IMR-90 (cell line): ENCODE data around the gene KLHL25. TPM values are rescaled to one million over a fixed set of nuclear protein-coding genes. Genes with fewer than 3 reads are reported as not detected.

Experiments used
- ATAC-seq: fragments of 200-7000 bp; cut with Tn5 transposase; 2 replicates; pipeline ENCODE4 v1.9.1; 2020; ENCODE audit warnings: low read depth, mild to moderate bottlenecking, moderate library complexity
- BruUV-seq: library from RNA; stranded (reverse); fragments of 400-500 nt; replicated peaks from 2 replicates; lab custom pipeline; 2021; lab: Mats Ljungman, UMichigan
- CTCF ChIA-PET: fragments of 300-600 bp; formaldehyde crosslinking; extraction: SDS; loops from one replicate; lab custom pipeline; 2021; ENCODE audit warnings: antibody characterized with exemption; lab: Yijun Ruan, JAX
- POLR2A ChIA-PET: fragments of 300-600 bp; sonication (Branson Sonifier 250); formaldehyde crosslinking; loops from one replicate; lab custom pipeline; 2022; ENCODE audit warnings: antibody characterized with exemption; ENCODE audit not compliant: unreplicated experiment; lab: Charles Lee
- DNase-seq: peaks from one replicate; pipeline ENCODE4 v3.0.0; 2013
- H2AFZ ChIP-seq: replicated peaks from 2 replicates; pipeline ENCODE3; 2013; ENCODE audit warnings: low read length, mild to moderate bottlenecking; ENCODE audit not compliant: poor library complexity
- H2AK5ac ChIP-seq: 2 replicates; pipeline ENCODE4 v1.6.1; 2013; ENCODE audit warnings: low read depth, low read length, inconsistent platforms
- H2AK9ac ChIP-seq: replicated peaks from 2 replicates; pipeline ENCODE3; 2013; ENCODE audit warnings: mild to moderate bottlenecking, low read depth, low read length, moderate library complexity; ENCODE audit not compliant: poor library complexity
- H2BK120ac ChIP-seq: 2 replicates; pipeline ENCODE4 v1.6.1; 2013; ENCODE audit warnings: low read depth, low read length, inconsistent platforms
- H2BK15ac ChIP-seq: 3 replicates; pipeline ENCODE4 v1.6.1; 2013; ENCODE audit warnings: low read depth, low read length, inconsistent platforms
- H2BK20ac ChIP-seq: 2 replicates; pipeline ENCODE4 v1.6.1; 2013; ENCODE audit warnings: low read depth, mild to moderate bottlenecking, inconsistent platforms, low read length, moderate library complexity
- H2BK5ac ChIP-seq: 2 replicates; pipeline ENCODE4 v1.6.1; 2013; ENCODE audit warnings: mild to moderate bottlenecking, low read depth, low read length, inconsistent platforms; ENCODE audit not compliant: poor library complexity, severe bottlenecking
- H3K14ac ChIP-seq: replicated peaks from 2 replicates; pipeline ENCODE4 v1.6.1; 2013; ENCODE audit warnings: low read depth, low read length, inconsistent platforms
- H3K18ac ChIP-seq: 2 replicates; pipeline ENCODE4 v1.6.1; 2013; ENCODE audit warnings: low read depth, low read length, control low read depth
- H3K23ac ChIP-seq: 2 replicates; pipeline ENCODE4 v1.6.1; 2013; ENCODE audit warnings: low read depth, low read length, inconsistent platforms
- H3K27ac ChIP-seq: 2 replicates; pipeline ENCODE4 v1.5.1; 2013; ENCODE audit warnings: mild to moderate bottlenecking, control low read depth, low read length; ENCODE audit not compliant: insufficient read depth
- H3K27me3 ChIP-seq: 2 replicates; pipeline ENCODE4 v1.6.1; 2013; ENCODE audit warnings: low read length; ENCODE audit not compliant: control insufficient read depth, insufficient read depth
- H3K36me3 ChIP-seq: 2 replicates; pipeline ENCODE4 v1.6.1; 2013; ENCODE audit warnings: low read length, mixed read lengths; ENCODE audit not compliant: control insufficient read depth, insufficient read depth
- H3K4ac ChIP-seq: 2 replicates; pipeline ENCODE4 v1.6.1; 2013; ENCODE audit warnings: low read depth, low read length, inconsistent platforms
- H3K4me1 ChIP-seq: 2 replicates; pipeline ENCODE4 v1.6.1; 2013; ENCODE audit warnings: low read length, mixed read lengths; ENCODE audit not compliant: control insufficient read depth, insufficient read depth
- H3K4me2 ChIP-seq: 2 replicates; pipeline ENCODE4 v1.6.1; 2013; ENCODE audit warnings: low read depth, mild to moderate bottlenecking, control low read depth, low read length, moderate library complexity
- H3K4me3 ChIP-seq: 2 replicates; pipeline ENCODE4 v1.5.1; 2013; ENCODE audit warnings: low read depth, mild to moderate bottlenecking, control low read depth, low read length, moderate library complexity; ENCODE audit not compliant: insufficient read depth
- H3K56ac ChIP-seq: 2 replicates; pipeline ENCODE4 v1.6.1; 2013; ENCODE audit warnings: low read length, inconsistent platforms; ENCODE audit not compliant: insufficient read depth; ENCODE audit errors: extremely low read depth
- H3K79me1 ChIP-seq, 2 experiments: 2 replicates each; pipeline ENCODE4 v1.6.1; 2013; ENCODE audit warnings: low read length in 2 of 2, inconsistent platforms in 1 of 2, low read depth in 1 of 2
- H3K9ac ChIP-seq: 2 replicates; pipeline ENCODE4 v1.6.1; 2013; ENCODE audit warnings: low read depth, low read length, control low read depth
- H3K9me1 ChIP-seq: 2 replicates; pipeline ENCODE4 v1.6.1; 2013; ENCODE audit warnings: low read length, inconsistent platforms; ENCODE audit not compliant: insufficient read depth
- H3K9me3 ChIP-seq: 2 replicates; pipeline ENCODE4 v1.6.1; 2013; ENCODE audit warnings: low read length; ENCODE audit not compliant: control insufficient read depth, insufficient read depth
- H4K20me1 ChIP-seq: 2 replicates; pipeline ENCODE4 v1.6.1; 2013; ENCODE audit warnings: low read length, inconsistent platforms; ENCODE audit not compliant: insufficient read depth
- H4K5ac ChIP-seq: 2 replicates; pipeline ENCODE4 v1.6.1; 2013; ENCODE audit warnings: mild to moderate bottlenecking, low read depth, low read length, control low read depth
- H4K8ac ChIP-seq, 2 experiments: 2 replicates each; pipeline ENCODE4 v1.6.1; 2013; ENCODE audit warnings: low read depth in 2 of 2, low read length in 2 of 2, control low read depth in 1 of 2, inconsistent platforms in 1 of 2
- H4K91ac ChIP-seq: 2 replicates; pipeline ENCODE4 v1.6.1; 2013; ENCODE audit warnings: low read depth, low read length, inconsistent platforms; ENCODE audit not compliant: insufficient read depth
- BHLHE40 ChIP-seq: fragments of 150-350 bp; IDR thresholded peaks from 2 replicates; pipeline ENCODE4 v1.6.1; 2016; ENCODE audit warnings: mild to moderate bottlenecking, low read depth, low read length
- CHD1 ChIP-seq: IDR thresholded peaks from 2 replicates; pipeline ENCODE4 v1.6.1; 2012; ENCODE audit warnings: low read depth, low read length, improper control_type of control experiment
- ELK1 ChIP-seq: fragments of 150-350 bp; IDR thresholded peaks from 2 replicates; pipeline ENCODE4 v1.6.1; 2016; ENCODE audit warnings: low read depth, mild to moderate bottlenecking, low read length, moderate library complexity, borderline replicate concordance
- FOS ChIP-seq: fragments of 150-350 bp; IDR thresholded peaks from 2 replicates; pipeline ENCODE4 v1.6.1; 2016; ENCODE audit warnings: low read depth, low read length
- MAFK ChIP-seq: IDR thresholded peaks from 2 replicates; pipeline ENCODE4 v1.6.1; 2012; ENCODE audit warnings: low read depth, low read length, improper control_type of control experiment
- MAZ ChIP-seq: IDR thresholded peaks from 2 replicates; pipeline ENCODE4 v1.6.1; 2012; ENCODE audit warnings: low read depth, mild to moderate bottlenecking, low read length, improper control_type of control experiment, moderate library complexity, borderline replicate concordance
- POLR2A ChIP-seq: IDR thresholded peaks from 2 replicates; pipeline ENCODE4 v1.6.1; 2012; ENCODE audit warnings: mild to moderate bottlenecking, low read depth, low read length
- RAD21 ChIP-seq: IDR thresholded peaks from 2 replicates; pipeline ENCODE4 v1.6.1; 2012; ENCODE audit warnings: low read length, improper control_type of control experiment
- RCOR1 ChIP-seq: IDR thresholded peaks from 2 replicates; pipeline ENCODE4 v1.6.1; 2012; ENCODE audit warnings: mild to moderate bottlenecking, low read length, improper control_type of control experiment; ENCODE audit not compliant: insufficient replicate concordance
- RFX5 ChIP-seq: IDR thresholded peaks from 2 replicates; pipeline ENCODE4 v1.8.0; 2012; ENCODE audit warnings: low read depth, mild to moderate bottlenecking, low read length, moderate library complexity
- SMC3 ChIP-seq: fragments of 150-350 bp; IDR thresholded peaks from 2 replicates; pipeline ENCODE4 v1.6.1; 2016; ENCODE audit warnings: low read depth, mild to moderate bottlenecking, antibody characterized with exemption, low read length, moderate library complexity
- WGBS, 2 experiments: methylation state at CpG; one replicate each; pipeline versions ENCODE4 v1.1.5 to v1.1.7; 2013; ENCODE audit warnings: missing lambda C conversion rate in 2 of 2; ENCODE audit not compliant: insufficient read length in 1 of 2; ENCODE audit errors: extremely low coverage in 2 of 2; 5-methylcytosine and 5-hydroxymethylcytosine counted together
- dilution Hi-C: fragments of 300-500 bp; cut with HindIII; formaldehyde crosslinking; loops from one replicate; pipeline ENCODE4 v1.14.3; 2018; ENCODE audit warnings: low sequenced_read_pairs; ENCODE audit not compliant: unreplicated experiment
- in situ Hi-C: fragments of 300-500 bp; cut with MboI; formaldehyde crosslinking; loops from 3 replicates; pipeline ENCODE4 v1.14.3; 2019; ENCODE audit warnings: low sequenced_read_pairs, inconsistent platforms, mixed read lengths
- intact Hi-C: fragments of 100-400 bp; cut with micrococcal nuclease; formaldehyde crosslinking; loops from 2 replicates; pipeline ENCODE4 v1.10.0; 2022
- polyA plus RNA-seq, 3 experiments: library from polyadenylated mRNA; depleted of rRNA; stranded (reverse); fragments of >200 nt; gene quantifications; 2 replicates each; pipeline ENCODE4 v1.2.3, GENCODE V29; 2012; ENCODE audit warnings: low replicate concordance in 1 of 3
- total RNA-seq: library from RNA; depleted of rRNA; stranded (reverse); fragments of >200 nt; gene quantifications from 2 replicates; pipeline ENCODE4 v1.2.3, GENCODE V29; 2012
- TF ChIP-seq, protein P1 (sequence below): fragments of 150-350 bp; IDR thresholded peaks from 2 replicates; pipeline ENCODE4 v1.6.1; 2017; ENCODE audit warnings: mild to moderate bottlenecking, antibody characterized with exemption, low read length, low read depth

The KLHL25 gene
- total and polyA plus RNA-seq, 2 of the 4 experiments (the other 2 are of a cell fraction): 2.7 to 5.6 TPM

GRCh38 chr15:85752491-85752961 lies 42.2 kb downstream of the KLHL25 start:
- Histone ChIP-seq H2AK9ac (no peak overlapping the region), H3K9me1 (no peaks in the 10 kb centered on the region), H3K23ac (no peak overlapping the region), H3K79me1 (no peaks in the 10 kb centered on the region), H3K4me2 (no peak overlapping the region), H2AFZ (no peak overlapping the region), H2BK20ac (no peak overlapping the region), H3K36me3 (peaks cover 4% of the 10 kb centered on the region; the same call in 1 of the 2 replicates), H3K4ac (no peak overlapping the region), H3K27me3 (no peaks in the 10 kb centered on the region), H2BK5ac (no peak overlapping the region), H3K27ac (no peak overlapping the region), H4K5ac (no peak overlapping the region), H3K9me3 (no peaks in the 10 kb centered on the region), H2AK5ac (no peak overlapping the region), H2BK15ac (no peak overlapping the region), H3K4me3 (no peak overlapping the region), H3K14ac (no peak overlapping the region), H4K91ac (no peak overlapping the region), H3K4me1 (no peaks in the 10 kb centered on the region), H3K9ac (no peak overlapping the region), H3K56ac (no peak overlapping the region), H4K20me1 (no peaks in the 10 kb centered on the region), H4K8ac (no peak overlapping the region), H2BK120ac (no peak overlapping the region), H3K18ac (no peak overlapping the region)
- TF ChIP-seq POLR2A (no peak), RFX5 (no peak), MAZ (no peak), FOS (no peak), RCOR1 (no peak), SMC3 (no peak), ELK1 (no peak), RAD21 (no peak), BHLHE40 (no peak), CHD1 (no peak), MAFK (no peak)
- TF ChIP-seq, protein P1, sequence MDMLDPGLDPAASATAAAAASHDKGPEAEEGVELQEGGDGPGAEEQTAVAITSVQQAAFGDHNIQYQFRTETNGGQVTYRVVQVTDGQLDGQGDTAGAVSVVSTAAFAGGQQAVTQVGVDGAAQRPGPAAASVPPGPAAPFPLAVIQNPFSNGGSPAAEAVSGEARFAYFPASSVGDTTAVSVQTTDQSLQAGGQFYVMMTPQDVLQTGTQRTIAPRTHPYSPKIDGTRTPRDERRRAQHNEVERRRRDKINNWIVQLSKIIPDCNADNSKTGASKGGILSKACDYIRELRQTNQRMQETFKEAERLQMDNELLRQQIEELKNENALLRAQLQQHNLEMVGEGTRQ: no peak
- 100% methylated on average over 1 of the region's 8 CpGs; no CpG with 5 or more reads in 1 of the 2 experiments for WGBS, 2 experiments
- POLR2A ChIA-PET: no interaction called here
- CTCF ChIA-PET: interaction anchor here (0.8 kb wide), 1 partner anchor 10 kb away, joined by 3 read pairs; no protein-coding TSS in a partner anchor
- in situ Hi-C loops (no loop called here), dilution Hi-C loops (no loop called here), intact Hi-C loops (no loop called here)
- DNase-seq (no peak), ATAC-seq (no peak)
- no TSS peak for BruUV-seq
